ENCODE data around the gene S100A7.
A peak's percentile ranks its signal among the peaks of the same experiment; 100 is the strongest.
"Not testable (repeated sequence)": the region's sequence is repeated elsewhere in the genome, so short reads cannot be mapped to it uniquely, and the experiment has no call there.

Gene S100A7

GRCh38 chr1:153476491-153477093 is 16.1 kb upstream of the S100A7 start:
- DNase-seq (ENCODE audit: low read depth in 2 of 2) = no peak

- DNase-seq (ENCODE audit: low read depth in 2 of 2) = no peak
These were observed 14.8 kb upstream of the S100A7 start for GRCh38 chr1:153475282-153475681.

- no peak for DNase-seq (ENCODE audit: low read depth in 2 of 2)
These were observed 13.9 kb upstream of the S100A7 start for GRCh38 chr1:153474347-153474746.

GRCh38 chr1:153470707-153471106 is 10.3 kb upstream of the S100A7 start:
- no peak for DNase-seq (ENCODE audit: low read depth in 2 of 2)

GRCh38 chr1:153466908-153467307 is 6.5 kb upstream of the S100A7 start:
- no peak for DNase-seq (ENCODE audit: low read depth in 2 of 2)

GRCh38 chr1:153465811-153466636 is 5.6 kb upstream of the S100A7 start:
- peak; percentile 41 to 65 for DNase-seq (ENCODE audit: low read depth in 2 of 2)

GRCh38 chr1:153462741-153463140 is 2.3 kb upstream of the S100A7 start:
- DNase-seq (ENCODE audit: low read depth in 2 of 2) = not testable (repeated sequence)

GRCh38 chr1:153459655-153460054 is 796 bp downstream of the S100A7 start:
- no peak for DNase-seq (ENCODE audit: low read depth in 2 of 2)

GRCh38 chr1:153456396-153456795 is 4.1 kb downstream of the S100A7 start:
- DNase-seq (ENCODE audit: low read depth in 2 of 2) = no peak

GRCh38 chr1:153448851-153449250 is 11.6 kb downstream of the S100A7 start:
- DNase-seq (ENCODE audit: low read depth in 2 of 2) = not testable (repeated sequence)

- DNase-seq (ENCODE audit: low read depth in 2 of 2) = no peak
These were observed 12.8 kb downstream of the S100A7 start for GRCh38 chr1:153447498-153448170.

GRCh38 chr1:153444078-153444477 is 16.4 kb downstream of the S100A7 start:
- DNase-seq (ENCODE audit: low read depth in 2 of 2) = no peak

GRCh38 chr1:153443486-153443885 is 17.0 kb downstream of the S100A7 start:
- no peak for DNase-seq (ENCODE audit: low read depth in 2 of 2)

- no peak for DNase-seq (ENCODE audit: low read depth in 2 of 2)
These were observed 19.2 kb downstream of the S100A7 start for GRCh38 chr1:153441238-153441755.

GRCh38 chr1:153439273-153439672 is 21.2 kb downstream of the S100A7 start:
- no peak for DNase-seq (ENCODE audit: low read depth in 2 of 2)

- no peak for DNase-seq (ENCODE audit: low read depth in 2 of 2)
These were observed 21.9 kb downstream of the S100A7 start for GRCh38 chr1:153438599-153438998.

GRCh38 chr1:153437236-153437635 is 23.2 kb downstream of the S100A7 start:
- DNase-seq (ENCODE audit: low read depth in 2 of 2) = no peak

GRCh38 chr1:153434746-153435455 is 25.6 kb downstream of the S100A7 start:
- no peak for DNase-seq (ENCODE audit: low read depth in 2 of 2)

GRCh38 chr1:153432874-153433681 is 27.4 kb downstream of the S100A7 start:
- DNase-seq (ENCODE audit: low read depth in 2 of 2) = no peak

- DNase-seq (ENCODE audit: low read depth in 2 of 2) = no peak
These were observed 28.5 kb downstream of the S100A7 start for GRCh38 chr1:153431928-153432327.

GRCh38 chr1:153431427-153431826 is 29.0 kb downstream of the S100A7 start:
- no peak for DNase-seq (ENCODE audit: low read depth in 2 of 2)
